Naive thymus-derived CD4-positive, alpha-beta T cell (primary cell): ENCODE measurements around the gene PNPO. TPM values are rescaled to one million over a fixed set of nuclear protein-coding genes. Genes with fewer than 3 reads are reported as not detected.
A peak's percentile ranks its signal among the peaks of the same experiment; 100 is the strongest.

Experiments
- ATAC-seq: fragments of 150-1000 bp; cut with Tn5 transposase; 2 replicates; pipeline ENCODE4 v1.10.0; 2021; ENCODE audit warnings: mild to moderate bottlenecking, moderate library complexity
- CTCF ChIA-PET: fragments of 350-600 bp; sonication (Branson Sonifier 250); formaldehyde crosslinking; loops from one replicate; lab custom pipeline; 2021; ENCODE audit warnings: antibody characterized with exemption; lab: Charles Lee
- POLR2A ChIA-PET: fragments of 350-600 bp; sonication (Branson Sonifier 250); formaldehyde crosslinking; loops from one replicate; lab custom pipeline; 2021; ENCODE audit warnings: antibody characterized with exemption, inconsistent platforms; lab: Charles Lee
- DNase-seq, 9 donors: peaks; one replicate each; pipeline versions ENCODE4 v3.0.0 to v3.0.0-alpha.2; 2020 to 2022; ENCODE audit warnings: mixed read lengths in 1 of 9
- H3K27ac ChIP-seq: one replicate; pipeline ENCODE4 v1.7.0; 2013; ENCODE audit warnings: mild to moderate bottlenecking, low read depth, low read length, moderate library complexity
- H3K27me3 ChIP-seq, 2 donors: one replicate each; pipeline ENCODE4 v1.7.0; 2013; ENCODE audit warnings: low read length in 2 of 2, mild to moderate bottlenecking in 2 of 2, moderate library complexity in 2 of 2; ENCODE audit not compliant: control insufficient read depth in 2 of 2, insufficient read depth in 2 of 2
- H3K36me3 ChIP-seq, 3 experiments: 1 replicate in 2 of 3; 2 replicates in 1 of 3; pipeline ENCODE4 v1.7.0; 2013; ENCODE audit warnings: low read length in 3 of 3, mild to moderate bottlenecking in 3 of 3, moderate library complexity in 1 of 3; ENCODE audit not compliant: insufficient read depth in 3 of 3, control insufficient read depth in 2 of 3
- H3K4me1 ChIP-seq, 2 donors: one replicate each; pipeline ENCODE4 v1.7.0; 2013; ENCODE audit warnings: low read length in 2 of 2, mild to moderate bottlenecking in 2 of 2, moderate library complexity in 1 of 2; ENCODE audit not compliant: control insufficient read depth in 2 of 2, insufficient read depth in 2 of 2
- H3K4me3 ChIP-seq: 2 replicates; pipeline ENCODE4 v1.7.0; 2013; ENCODE audit warnings: mild to moderate bottlenecking, low read length
- H3K9me3 ChIP-seq, 3 experiments: 1 replicate in 2 of 3; 2 replicates in 1 of 3; pipeline ENCODE4 v1.7.0; 2013; ENCODE audit warnings: low read length in 3 of 3; ENCODE audit not compliant: control insufficient read depth in 2 of 3
- H3K27ac Mint-ChIP-seq, 9 donors: one replicate each; pipeline ENCODE4 v1.8.0; 2020 to 2022; ENCODE audit warnings: mixed read lengths in 9 of 9, mild to moderate bottlenecking in 8 of 9, moderate library complexity in 5 of 9, inconsistent platforms in 2 of 9
- H3K27me3 Mint-ChIP-seq, 5 donors: one replicate each; pipeline ENCODE4 v1.8.0; 2021 to 2022; ENCODE audit warnings: mixed read lengths in 5 of 5, mild to moderate bottlenecking in 1 of 5
- H3K36me3 Mint-ChIP-seq, 5 donors: one replicate each; pipeline ENCODE4 v1.8.0; 2020 to 2022; ENCODE audit warnings: mixed read lengths in 5 of 5, mild to moderate bottlenecking in 3 of 5, inconsistent platforms in 1 of 5
- H3K4me1 Mint-ChIP-seq, 7 donors: one replicate each; pipeline ENCODE4 v1.8.0; 2020 to 2022; ENCODE audit warnings: mixed read lengths in 7 of 7, mild to moderate bottlenecking in 3 of 7, inconsistent platforms in 1 of 7
- H3K4me3 Mint-ChIP-seq, 10 donors: one replicate each; pipeline ENCODE4 v1.8.0; 2020 to 2022; ENCODE audit warnings: mild to moderate bottlenecking in 10 of 10, mixed read lengths in 10 of 10, moderate library complexity in 6 of 10, inconsistent platforms in 2 of 10
- H3K9me3 Mint-ChIP-seq, 11 donors: one replicate each; pipeline ENCODE4 v1.8.0; 2020 to 2022; ENCODE audit warnings: mixed read lengths in 11 of 11, mild to moderate bottlenecking in 4 of 11, inconsistent platforms in 1 of 11, moderate library complexity in 1 of 11
- intact Hi-C, 2 donors: fragments of 100-400 bp; cut with micrococcal nuclease; formaldehyde crosslinking; loops; one replicate each; pipeline ENCODE4 v1.15.1; 2023
- polyA plus RNA-seq, 2 donors: library from polyadenylated mRNA; unstranded; fragments of 300-500 nt; fragmentation: Illumina TruSeq; gene quantifications; one replicate each; pipeline ENCODE4 v1.2.3, GENCODE V29; 2021
- total RNA-seq, 6 experiments: library from RNA in 5 of 6; stranded (reverse) in 5 of 6; gene quantifications; 1 replicate in 5 of 6; 2 replicates in 1 of 6; pipeline ENCODE4 v1.2.3 and lab custom pipeline; 2021 to 2026

PNPO gene
- total and polyA plus RNA-seq, 7 experiments from 2014 or later, result 12.0 to 35.7 (median 16.2) TPM

DNA sequence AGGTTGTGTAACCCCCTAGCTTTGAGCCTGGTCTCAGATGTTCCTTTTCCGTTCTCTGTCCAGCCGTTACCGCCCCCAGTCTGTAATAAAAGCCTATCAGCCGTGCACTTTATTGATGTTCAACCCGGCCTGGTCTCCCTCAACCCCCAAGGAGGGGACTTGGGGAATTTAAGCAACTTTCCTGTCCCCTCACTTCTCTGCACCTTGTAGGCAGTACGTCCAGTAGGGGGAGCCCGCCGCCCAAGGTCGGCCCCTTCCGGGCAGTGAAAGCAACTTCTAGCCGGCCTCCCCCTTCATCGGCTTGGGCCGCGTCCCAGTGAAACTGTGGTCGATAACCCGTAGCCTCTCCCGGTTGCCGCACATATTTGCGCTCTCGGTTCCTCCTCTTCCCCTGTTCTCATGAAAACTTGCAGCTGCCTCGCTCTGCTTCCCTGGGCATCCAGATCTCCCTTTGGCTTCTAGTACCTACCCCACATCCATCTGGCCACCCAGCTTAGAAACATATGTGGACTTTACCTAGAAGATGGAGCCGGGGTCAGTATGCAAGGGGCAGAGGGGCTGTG lies 7.9 kb downstream of the PNPO start:
- Histone ChIP-seq H3K27me3 (no peaks in the 10 kb centered on the region), H3K27ac (peak overlapping the region; percentile 55), H3K9me3 (no peaks in the 10 kb centered on the region), H3K4me3 (peak overlapping the region; percentile 44), H3K4me1 (peaks cover 22 to 40% of the 10 kb centered on the region in 2 donors), H3K36me3 (peaks cover 0 to 32% (median 0%) of the 10 kb centered on the region in 3 experiments)
- H3K9me3 Mint-ChIP-seq, result no peaks in the 10 kb centered on the region
- H3K4me1 Mint-ChIP-seq, result peaks cover 30 to 56% (median 49%) of the 10 kb centered on the region in 7 donors
- H3K36me3 Mint-ChIP-seq, result peaks cover 0 to 19% (median 9%) of the 10 kb centered on the region in 5 donors
- ChIA-PET POLR2A (interaction anchor here (1.8 to 3.6 kb wide), 3 partner anchors 9 to 54 kb away, joined by 8 to 26 read pairs (median 16); partner anchors contain the start of genes CDK5RAP3, PNPO and SP2), CTCF (interaction anchor here (0.6 to 11.9 kb wide), 28 partner anchors 8 to 677 kb away, joined by 3 to 126 read pairs (median 4); partner anchors contain the start of genes CDK5RAP3, HOXB9, OSBPL7 and PNPO)
- intact Hi-C loops, result loop anchor here (1.0 to 10.0 kb wide), 7 partner anchors 8 to 666 kb away; partner anchors contain the start of genes PNPO (in 2 of the 2), CBX1 (in 1 of the 2), HOXB7 (in 1 of the 2) and HOXB8 (in 1 of the 2)
- DNase-seq (peak; percentile 47 to 87 (median 62)), ATAC-seq (peak; percentile 82)
- H3K27ac Mint-ChIP-seq, result peak overlapping the region; percentile 57 to 86 (median 76)
- H3K27me3 Mint-ChIP-seq, result no peaks in the 10 kb centered on the region
- H3K4me3 Mint-ChIP-seq, result peak overlapping the region; percentile 63 to 90 (median 77)

DNA sequence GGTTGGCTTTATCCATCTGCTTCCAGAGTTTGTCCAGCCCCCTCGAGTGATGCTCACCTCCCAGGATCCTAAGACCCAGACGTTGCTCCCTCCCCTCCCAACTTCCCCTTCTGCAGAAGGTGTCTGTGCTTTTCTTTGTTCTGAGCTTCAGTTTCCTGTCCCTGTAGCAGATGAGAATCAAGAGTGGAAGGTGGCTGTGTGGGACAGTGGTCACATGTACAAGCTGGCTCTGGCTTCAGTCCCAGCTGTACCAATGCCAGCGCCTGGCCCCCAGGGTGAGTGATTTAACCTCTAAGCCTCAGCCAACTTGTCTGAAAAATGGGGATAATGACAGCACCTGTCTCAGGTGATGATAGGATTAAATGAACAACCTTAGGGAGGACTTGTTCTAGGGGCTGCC lies 8.6 kb downstream of the PNPO start:
- no peaks in the 10 kb centered on the region for H3K27me3 ChIP-seq
- peak overlapping the region; percentile 55 for H3K27ac ChIP-seq
- H3K9me3 ChIP-seq, result no peaks in the 10 kb centered on the region
- intact Hi-C loops, result loop anchor here (1.0 to 10.0 kb wide), 7 partner anchors 9 to 665 kb away; partner anchors contain the start of genes PNPO (in 2 of the 2), CBX1 (in 1 of the 2), HOXB7 (in 1 of the 2) and HOXB8 (in 1 of the 2)
- H3K4me3 ChIP-seq, result peak overlapping the region; percentile 44
- DNase-seq, result peak in 7 of 9 donors; percentile 20 to 40 (median 28)
- Mint-ChIP-seq H3K27me3 (no peaks in the 10 kb centered on the region), H3K36me3 (peaks cover 0 to 18% (median 11%) of the 10 kb centered on the region in 5 donors), H3K4me3 (peak overlapping the region; percentile 63 to 90 (median 77)), H3K9me3 (no peaks in the 10 kb centered on the region), H3K27ac (peak overlapping the region; percentile 57 to 86 (median 76)), H3K4me1 (peaks cover 27 to 49% (median 42%) of the 10 kb centered on the region in 7 donors)
- peaks cover 15 to 34% of the 10 kb centered on the region in 2 donors for H3K4me1 ChIP-seq
- POLR2A ChIA-PET, result interaction anchor here (1.8 to 3.6 kb wide), 3 partner anchors 9 to 54 kb away, joined by 8 to 26 read pairs (median 16); partner anchors contain the start of genes CDK5RAP3, PNPO and SP2
- H3K36me3 ChIP-seq, result peaks cover 0 to 33% (median 0%) of the 10 kb centered on the region in 3 experiments
- CTCF ChIA-PET, result interaction anchor here (0.6 to 11.9 kb wide), 24 partner anchors 9 to 676 kb away, joined by 3 to 126 read pairs (median 4); partner anchors contain the start of genes CDK5RAP3, HOXB9, OSBPL7 and PNPO
- ATAC-seq, result peak; percentile 41

DNA sequence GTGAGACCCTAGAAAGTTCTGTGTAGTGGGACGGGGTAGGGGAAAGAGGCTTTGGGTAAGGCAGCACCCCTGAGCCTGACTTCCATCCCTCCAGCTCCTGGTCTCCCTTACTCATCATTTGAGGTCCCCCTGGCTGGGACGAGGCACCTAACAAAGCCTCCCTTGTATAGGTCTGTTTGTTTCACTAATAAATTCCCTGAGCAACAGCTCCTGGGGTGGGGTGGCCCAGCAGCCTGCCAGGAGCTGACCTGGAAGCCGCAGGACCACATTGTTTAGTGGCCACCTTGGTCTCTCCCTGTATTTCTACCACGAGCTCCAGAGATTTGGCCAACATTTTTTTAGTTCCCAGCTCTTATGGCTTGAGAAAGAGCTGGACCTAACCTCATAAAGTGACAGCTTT lies 9.1 kb downstream of the PNPO start:
- POLR2A ChIA-PET, result interaction anchor here (0.5 to 3.6 kb wide), 4 partner anchors 10 to 136 kb away, joined by 3 to 26 read pairs (median 12); partner anchors contain the start of genes CDK5RAP3, PNPO and SP2
- H3K27ac Mint-ChIP-seq, result peak overlapping the region in 5 of 9 donors; percentile 34 to 81 (median 76)

DNA sequence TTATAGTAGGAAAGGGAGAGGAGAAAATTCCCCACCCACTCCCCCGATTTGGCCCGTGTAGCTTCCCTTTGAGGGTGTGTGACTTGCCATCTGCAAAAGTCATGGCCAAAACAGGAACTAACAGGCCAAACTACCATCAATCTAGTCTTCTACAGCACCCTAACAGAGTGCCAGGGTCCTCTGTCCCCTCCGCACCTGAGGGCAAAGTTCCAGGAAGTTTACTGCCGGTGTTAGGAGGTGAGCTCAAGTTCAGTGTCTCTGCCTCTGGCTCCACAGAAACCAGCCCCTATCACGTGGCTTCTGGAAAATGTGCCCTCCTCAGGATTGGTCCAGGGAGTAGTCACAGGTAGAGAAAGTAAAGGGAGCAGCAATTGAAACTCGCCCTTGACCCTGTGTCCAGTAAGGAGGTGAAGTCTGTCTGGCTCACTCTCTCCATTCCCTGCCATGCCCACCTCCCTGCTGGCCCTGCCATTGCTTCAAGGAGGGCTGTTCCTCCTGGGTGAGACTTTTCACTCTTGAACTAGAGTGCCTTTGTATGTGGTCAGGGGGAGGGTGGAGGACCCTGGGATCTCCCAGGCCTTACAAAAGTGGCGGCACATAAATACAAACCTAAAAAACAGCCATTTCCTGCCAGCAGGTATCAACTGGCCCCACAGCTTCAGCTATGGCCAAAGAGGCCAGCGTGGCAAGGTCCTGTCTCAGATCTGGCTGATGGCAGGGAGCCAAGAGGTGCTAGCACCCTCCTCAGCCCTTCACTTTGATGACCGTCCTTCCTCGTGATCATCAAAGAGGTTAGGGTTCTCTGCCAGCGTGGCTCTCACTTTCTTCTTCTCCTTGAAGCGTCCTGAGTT lies 11.0 kb downstream of the PNPO start:
- Mint-ChIP-seq H3K9me3 (no peaks in the 10 kb centered on the region), H3K27me3 (no peaks in the 10 kb centered on the region), H3K36me3 (peaks cover 0 to 8% (median 5%) of the 10 kb centered on the region in 5 donors), H3K4me3 (no peak overlapping the region), H3K4me1 (peaks cover 13 to 25% (median 20%) of the 10 kb centered on the region in 7 donors), H3K27ac (no peak overlapping the region)
- ChIA-PET POLR2A (interaction anchor here (0.6 to 3.5 kb wide), 2 partner anchors 12 to 72 kb away, joined by 5 to 16 read pairs; partner anchors contain the start of gene PNPO), CTCF (interaction anchor here (1.3 to 11.9 kb wide), 2 partner anchors 10 to 16 kb away, joined by 5 to 126 read pairs; partner anchors contain the start of gene CDK5RAP3)
- DNase-seq, result no peak
- H3K27ac ChIP-seq, result no peak overlapping the region
- peaks cover 8 to 16% of the 10 kb centered on the region in 2 donors for H3K4me1 ChIP-seq
- H3K27me3 ChIP-seq, result no peaks in the 10 kb centered on the region
- H3K36me3 ChIP-seq, result peaks cover 0 to 21% (median 0%) of the 10 kb centered on the region in 3 experiments
- intact Hi-C loops, result no loop called here
- H3K4me3 ChIP-seq, result no peak overlapping the region
- no peak for ATAC-seq
- no peaks in the 10 kb centered on the region for H3K9me3 ChIP-seq

More for the DNA sequence above, 9.1 kb downstream of the PNPO start:
- peak overlapping the region in 2 of 10 donors; percentile 82 to 90 for H3K4me3 Mint-ChIP-seq
- Histone ChIP-seq H3K27me3 (no peaks in the 10 kb centered on the region), H3K9me3 (no peaks in the 10 kb centered on the region), H3K4me3 (no peak overlapping the region), H3K27ac (peak overlapping the region; percentile 55), H3K4me1 (peaks cover 10 to 29% of the 10 kb centered on the region in 2 donors), H3K36me3 (peaks cover 0 to 31% (median 0%) of the 10 kb centered on the region in 3 experiments)
- H3K4me1 Mint-ChIP-seq, result peaks cover 22 to 44% (median 37%) of the 10 kb centered on the region in 7 donors
- ATAC-seq (no peak), DNase-seq (no peak)
- intact Hi-C loops, result no loop called here
- H3K9me3 Mint-ChIP-seq, result no peaks in the 10 kb centered on the region
- H3K27me3 Mint-ChIP-seq, result no peaks in the 10 kb centered on the region
- peaks cover 0 to 16% (median 7%) of the 10 kb centered on the region in 5 donors for H3K36me3 Mint-ChIP-seq
- CTCF ChIA-PET, result interaction anchor here (1.0 to 11.9 kb wide), 14 partner anchors 9 to 675 kb away, joined by 3 to 126 read pairs (median 5); partner anchors contain the start of genes CDK5RAP3, HOXB9, OSBPL7 and PNPO

DNA sequence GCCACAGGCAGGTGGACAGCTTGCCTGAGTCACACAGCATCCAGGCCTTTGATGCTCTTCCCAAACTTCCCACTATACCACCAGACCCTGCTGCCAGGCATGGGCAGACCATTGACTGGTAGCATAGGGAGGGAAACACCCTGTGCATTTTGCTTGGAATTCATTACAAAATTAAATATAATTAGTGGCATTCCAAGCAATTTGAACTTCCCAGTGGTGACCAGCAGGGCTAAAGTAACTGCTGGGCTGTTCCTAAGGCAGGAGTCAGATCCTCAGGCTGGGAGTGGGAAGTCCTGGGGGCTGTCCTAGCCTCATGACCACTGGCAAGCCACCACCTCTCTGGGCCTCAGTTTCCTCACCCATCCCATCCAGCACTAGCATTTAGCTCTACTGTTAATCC lies 12.5 kb downstream of the PNPO start:
- no peaks in the 10 kb centered on the region for H3K9me3 Mint-ChIP-seq
- ATAC-seq (no peak), DNase-seq (no peak)
- no peak overlapping the region for H3K27ac ChIP-seq
- intact Hi-C loops, result no loop called here
- no peak overlapping the region for H3K4me3 Mint-ChIP-seq
- no peak overlapping the region for H3K4me3 ChIP-seq
- H3K36me3 ChIP-seq, result peaks cover 0 to 12% (median 0%) of the 10 kb centered on the region in 3 experiments
- no peaks in the 10 kb centered on the region for H3K9me3 ChIP-seq
- H3K4me1 ChIP-seq, result peaks cover 8 to 16% of the 10 kb centered on the region in 2 donors
- H3K4me1 Mint-ChIP-seq, result peaks cover 12 to 18% (median 14%) of the 10 kb centered on the region in 7 donors
- H3K27me3 Mint-ChIP-seq, result no peaks in the 10 kb centered on the region
- CTCF ChIA-PET, result interaction anchor here (0.7 to 0.9 kb wide), 2 partner anchors 17 to 90 kb away, joined by 3 read pairs; partner anchors contain the start of gene CDK5RAP3
- no peak overlapping the region for H3K27ac Mint-ChIP-seq
- peaks cover 0 to 8% (median 5%) of the 10 kb centered on the region in 5 donors for H3K36me3 Mint-ChIP-seq
- POLR2A ChIA-PET, result no interaction called here
- H3K27me3 ChIP-seq, result no peaks in the 10 kb centered on the region
